GM12874 (cell line): ENCODE measurements around the gene TAPBPL.

Source experiments
- TF ChIP-seq, protein P1 (sequence below): IDR thresholded peaks from 2 replicates; pipeline ENCODE4 v1.5.1; 2011; ENCODE audit warnings: low read depth, mild to moderate bottlenecking, control low read depth, low read length, moderate library complexity; ENCODE audit not compliant: insufficient read depth

Gene TAPBPL

GRCh38 chr12:6451348-6452244 lies at the start of gene TAPBPL:
TSS of gene TAPBPL (plus strand) at chr12:6452042. CDS start at chr12:6452249, 207 bp downstream.
- TF ChIP-seq, protein P1, sequence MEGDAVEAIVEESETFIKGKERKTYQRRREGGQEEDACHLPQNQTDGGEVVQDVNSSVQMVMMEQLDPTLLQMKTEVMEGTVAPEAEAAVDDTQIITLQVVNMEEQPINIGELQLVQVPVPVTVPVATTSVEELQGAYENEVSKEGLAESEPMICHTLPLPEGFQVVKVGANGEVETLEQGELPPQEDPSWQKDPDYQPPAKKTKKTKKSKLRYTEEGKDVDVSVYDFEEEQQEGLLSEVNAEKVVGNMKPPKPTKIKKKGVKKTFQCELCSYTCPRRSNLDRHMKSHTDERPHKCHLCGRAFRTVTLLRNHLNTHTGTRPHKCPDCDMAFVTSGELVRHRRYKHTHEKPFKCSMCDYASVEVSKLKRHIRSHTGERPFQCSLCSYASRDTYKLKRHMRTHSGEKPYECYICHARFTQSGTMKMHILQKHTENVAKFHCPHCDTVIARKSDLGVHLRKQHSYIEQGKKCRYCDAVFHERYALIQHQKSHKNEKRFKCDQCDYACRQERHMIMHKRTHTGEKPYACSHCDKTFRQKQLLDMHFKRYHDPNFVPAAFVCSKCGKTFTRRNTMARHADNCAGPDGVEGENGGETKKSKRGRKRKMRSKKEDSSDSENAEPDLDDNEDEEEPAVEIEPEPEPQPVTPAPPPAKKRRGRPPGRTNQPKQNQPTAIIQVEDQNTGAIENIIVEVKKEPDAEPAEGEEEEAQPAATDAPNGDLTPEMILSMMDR, result no peak

- TF ChIP-seq, protein P1, result no peak
Measured at GRCh38 chr12:6404390-6404789, 47.5 kb upstream of the TAPBPL start.

- TF ChIP-seq, protein P1, result no peak
Measured at GRCh38 chr12:6405963-6406362, 45.9 kb upstream of the TAPBPL start.

DNA sequence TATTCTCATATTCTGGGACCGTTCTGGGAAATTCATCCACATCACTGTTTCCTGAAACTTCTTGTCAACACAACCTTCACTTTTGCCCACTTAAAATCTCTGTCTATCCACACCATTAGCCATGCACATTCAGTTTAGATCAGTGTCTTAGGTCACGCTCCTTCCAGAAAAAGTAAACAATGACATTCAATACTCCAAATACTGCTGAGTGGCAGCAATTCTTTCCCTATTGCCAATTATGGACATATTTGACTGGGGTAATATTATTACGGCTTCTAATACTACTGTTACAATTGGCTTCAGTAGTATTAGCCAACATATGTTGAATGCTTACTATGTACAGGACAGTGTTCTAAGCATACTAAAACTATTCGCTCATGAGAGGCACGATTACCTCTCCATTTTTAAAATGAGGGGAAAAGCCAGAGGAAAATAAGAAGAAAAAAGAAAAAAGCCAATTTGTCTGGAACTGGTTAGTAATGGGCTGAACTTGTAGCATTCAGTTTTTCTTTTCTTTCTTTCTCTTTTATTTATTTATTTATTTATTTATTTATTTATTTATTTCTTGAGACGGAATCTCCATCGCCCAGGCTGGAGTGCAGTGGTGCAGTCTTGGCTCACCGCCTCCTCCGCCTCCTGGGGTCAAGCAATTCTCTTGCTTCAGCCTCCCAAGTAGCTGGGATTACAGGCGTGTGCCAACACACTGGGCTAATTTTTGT lies 44.4 kb upstream of the TAPBPL start:
- TF ChIP-seq, protein P1, result no peak

DNA sequence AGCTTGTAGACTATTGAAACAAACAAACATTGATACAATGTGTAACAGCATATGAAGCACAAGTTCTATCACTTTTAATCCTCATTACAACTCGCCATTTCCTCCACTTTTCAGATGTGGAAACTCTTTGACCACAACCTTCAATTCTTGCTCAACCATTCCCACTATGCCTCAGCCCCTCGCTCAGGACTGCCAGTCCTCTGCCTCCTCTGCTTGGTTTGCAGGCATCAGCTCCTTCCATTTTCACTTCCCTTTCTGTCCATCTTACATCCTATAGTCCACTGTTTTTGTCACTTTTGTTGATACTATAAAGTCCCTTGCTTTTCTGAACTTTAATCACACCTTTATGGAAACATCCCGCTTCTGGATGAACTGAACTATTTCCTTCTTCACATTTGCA lies 35.2 kb upstream of the TAPBPL start:
- TF ChIP-seq, protein P1, result no peak

GRCh38 chr12:6418796-6419195 lies 33.0 kb upstream of the TAPBPL start:
- TF ChIP-seq, protein P1, result no peak

DNA sequence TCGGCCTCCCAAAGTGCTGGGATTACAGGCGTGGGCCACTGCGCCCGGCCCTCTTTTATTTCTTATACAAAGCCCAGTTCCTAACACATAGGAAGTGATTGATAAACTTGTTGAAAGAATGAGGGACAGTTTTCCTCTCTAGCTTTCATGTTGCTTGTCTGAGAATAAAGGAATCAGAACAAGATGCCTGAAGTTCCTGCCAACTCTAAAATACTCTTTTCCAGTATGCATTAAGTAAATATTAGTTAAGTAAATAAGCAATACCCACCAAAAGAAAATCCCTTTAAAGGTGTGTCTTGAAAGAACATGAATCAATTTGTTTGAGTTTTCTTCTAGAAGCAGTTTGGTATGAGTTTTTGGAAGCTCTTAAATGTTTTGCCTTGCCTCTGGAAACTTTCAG lies 31.5 kb upstream of the TAPBPL start:
- TF ChIP-seq, protein P1, result no peak
